ENCODE data around the gene LARP4B.

GRCh38 chr10:867807-868206 lies 63.7 kb downstream of the LARP4B start:
- TF ChIP-seq CTCF (IDR thresholded peaks at IDR 0.05): no peak
- TF ChIP-seq POLR2A (IDR thresholded peaks at IDR 0.05): no peak

Measured in testis (tissue), 2 donors.